Measurements from ENCODE around the gene POU2F2. TPM values are rescaled to one million over a fixed set of nuclear protein-coding genes. Genes with fewer than 3 reads are reported as not detected.
A peak's percentile ranks its signal among the peaks of the same experiment; 100 is the strongest.

The POU2F2 gene
- total RNA-seq, 4 donors from 2014 or later, result 0.93 to 1.8 (median 1.5) TPM

GRCh38 chr19:42088471-42089190 lies 43.6 kb downstream of the POU2F2 start:
- WGBS, 2 donors (ENCODE audit: low coverage in 1 of 2), result 18 to 28% methylated on average over 3 to 7 of the region's 18 CpGs

GRCh38 chr19:42086770-42087550 lies 45.3 kb downstream of the POU2F2 start:
- no peak for ATAC-seq
- Histone ChIP-seq H3K4me3 (no peak overlapping the region), H3K9me3 (no peaks in the 10 kb centered on the region), H3K27ac (peak overlapping the region in 1 of 4 donors; percentile 71), H3K36me3 (peaks cover 0 to 24% of the 10 kb centered on the region in 2 donors), H3K4me1 (peaks cover 0 to 29% (median 6%) of the 10 kb centered on the region in 3 donors), H3K27me3 (no peaks in the 10 kb centered on the region)
- TF ChIP-seq CTCF (IDR thresholded peaks at IDR 0.05) (no peak), POLR2A (IDR thresholded peaks at IDR 0.05) (no peak), POLR2AphosphoS5 (IDR thresholded peaks at IDR 0.05) (no peak), EP300 (IDR thresholded peaks at IDR 0.05) (no peak)
- WGBS, 2 donors (ENCODE audit: low coverage in 1 of 2), result 75 to 84% methylated on average over 5 to 7 of the region's 11 CpGs

More at GRCh38 chr19:42088471-42089190, 43.6 kb downstream of the POU2F2 start:
- Histone ChIP-seq H3K36me3 (peaks cover 0 to 11% of the 10 kb centered on the region in 2 donors), H3K4me1 (peaks cover 0 to 37% (median 6%) of the 10 kb centered on the region in 3 donors), H3K4me3 (peak overlapping the region in 1 of 2 donors; percentile 19), H3K27me3 (no peaks in the 10 kb centered on the region), H3K9me3 (no peaks in the 10 kb centered on the region), H3K27ac (peak overlapping the region; percentile 7 to 78 (median 74))
- peak; percentile 38 for ATAC-seq
- TF ChIP-seq POLR2A (IDR thresholded peaks at IDR 0.05), result no peak
- peak; percentile 13 for TF ChIP-seq POLR2AphosphoS5 (IDR thresholded peaks at IDR 0.05)

- Histone ChIP-seq H3K27ac (peak overlapping the region in 1 of 4 donors; percentile 24), H3K4me3 (no peak overlapping the region), H3K4me1 (peaks cover 0 to 22% (median 6%) of the 10 kb centered on the region in 3 donors), H3K9me3 (no peaks in the 10 kb centered on the region), H3K27me3 (no peaks in the 10 kb centered on the region), H3K36me3 (peaks cover 0 to 28% of the 10 kb centered on the region in 2 donors)
- no peak for TF ChIP-seq POLR2AphosphoS5 (IDR thresholded peaks at IDR 0.05)
- 56 to 69% methylated on average over 8 of the region's 9 CpGs for WGBS, 2 donors (ENCODE audit: low coverage in 1 of 2)
- no peak for ATAC-seq
Observed at GRCh38 chr19:42086188-42086736, 46.0 kb downstream of the POU2F2 start.

GRCh38 chr19:42083537-42083936 lies 48.7 kb downstream of the POU2F2 start:
- Histone ChIP-seq H3K4me3 (no peak overlapping the region), H3K27ac (no peak overlapping the region), H3K4me1 (peaks cover 0 to 7% (median 0%) of the 10 kb centered on the region in 3 donors), H3K36me3 (peaks cover 0 to 54% of the 10 kb centered on the region in 2 donors), H3K27me3 (no peaks in the 10 kb centered on the region), H3K9me3 (no peaks in the 10 kb centered on the region)
- WGBS, 2 donors (ENCODE audit: low coverage in 1 of 2), result 100% methylated on average over 1 of the region's 5 CpGs; no CpG with 5 or more reads in 1 of the 2 donors
- no peak for TF ChIP-seq POLR2A (IDR thresholded peaks at IDR 0.05)
- TF ChIP-seq CTCF (IDR thresholded peaks at IDR 0.05), result no peak
- no peak for TF ChIP-seq POLR2AphosphoS5 (IDR thresholded peaks at IDR 0.05)
- no peak for ATAC-seq

GRCh38 chr19:42081584-42082203 lies 50.6 kb downstream of the POU2F2 start:
- H3K4me1 ChIP-seq, result peaks cover 0 to 18% (median 13%) of the 10 kb centered on the region in 3 donors
- H3K9me3 ChIP-seq, result no peaks in the 10 kb centered on the region
- H3K27ac ChIP-seq, result no peak overlapping the region
- ATAC-seq, result no peak
- H3K36me3 ChIP-seq, result peaks cover 0 to 56% of the 10 kb centered on the region in 2 donors
- 76% methylated on average over 2 of the region's 2 CpGs; no CpG with 5 or more reads in 1 of the 2 donors for WGBS, 2 donors (ENCODE audit: low coverage in 1 of 2)
- no peaks in the 10 kb centered on the region for H3K27me3 ChIP-seq
- TF ChIP-seq POLR2AphosphoS5 (IDR thresholded peaks at IDR 0.05) (no peak), CTCF (IDR thresholded peaks at IDR 0.05) (peak in 3 of 4 experiments; percentile 21 to 40 (median 38))
- H3K4me3 ChIP-seq, result no peak overlapping the region
